HG02571 (cell line): ENCODE measurements around the gene FCRL5.
"Not testable (repeated sequence)": the region's sequence is repeated elsewhere in the genome, so short reads cannot be mapped to it uniquely, and the experiment has no call there.

Experiments
- ATAC-seq: cut with Tn5 transposase; IDR thresholded peaks from one replicate; pipeline ENCODE4 v1.9.1; 2021; ENCODE audit warnings: mild to moderate bottlenecking, moderate library complexity; ENCODE audit not compliant: unreplicated experiment

The FCRL5 gene

DNA sequence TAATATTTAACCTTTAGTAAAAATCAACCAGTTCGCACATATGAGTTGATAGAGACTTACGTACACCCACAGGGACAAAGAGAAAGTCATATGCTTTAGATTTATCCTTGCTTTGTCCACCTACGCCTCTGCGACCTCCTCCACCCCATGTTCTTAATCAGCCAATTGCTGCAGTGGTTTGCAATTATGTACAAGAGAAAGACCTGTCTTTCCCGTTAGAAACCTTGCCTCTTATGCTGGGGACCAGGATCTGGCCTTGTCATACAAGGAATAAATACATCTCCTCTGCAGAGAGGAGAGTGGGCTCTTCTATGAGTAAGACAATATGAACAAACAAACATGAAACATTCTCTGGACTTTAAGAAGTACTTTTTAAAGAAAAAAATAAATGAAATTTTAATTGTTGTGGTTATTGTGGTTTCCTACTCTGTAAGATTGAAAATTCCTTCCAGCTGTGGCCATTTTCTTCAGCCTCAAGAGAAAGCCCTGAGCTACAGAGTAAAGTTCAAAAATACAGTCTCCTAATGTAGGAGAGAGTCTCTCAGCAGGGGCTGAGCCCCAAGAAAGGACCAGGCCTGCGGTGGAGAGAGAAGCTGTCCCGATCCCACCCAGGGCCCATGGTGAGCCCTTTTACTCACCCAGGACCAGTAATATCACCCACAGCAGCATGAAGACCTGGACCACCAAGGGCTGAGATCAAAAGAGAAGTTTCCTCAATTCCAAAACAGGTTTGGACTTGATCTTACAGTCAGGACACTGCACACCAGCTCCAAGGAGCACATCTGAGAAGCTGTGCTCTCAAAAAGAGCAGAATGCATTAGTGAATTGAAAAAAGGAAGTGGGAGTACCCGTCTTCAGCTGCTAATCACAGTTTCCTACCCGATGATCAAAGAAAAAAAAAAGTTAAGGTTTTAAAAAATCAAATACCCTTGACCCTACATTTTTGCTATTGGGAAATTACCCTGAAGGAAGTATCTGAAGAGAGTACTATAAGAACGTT, at the start of gene FCRL5:
FCRL5 (minus strand) TSS at position 822 of the 1,000 bp plus-strand sequence; CDS start at position 669, 153 bp downstream.
- no peak for ATAC-seq

DNA sequence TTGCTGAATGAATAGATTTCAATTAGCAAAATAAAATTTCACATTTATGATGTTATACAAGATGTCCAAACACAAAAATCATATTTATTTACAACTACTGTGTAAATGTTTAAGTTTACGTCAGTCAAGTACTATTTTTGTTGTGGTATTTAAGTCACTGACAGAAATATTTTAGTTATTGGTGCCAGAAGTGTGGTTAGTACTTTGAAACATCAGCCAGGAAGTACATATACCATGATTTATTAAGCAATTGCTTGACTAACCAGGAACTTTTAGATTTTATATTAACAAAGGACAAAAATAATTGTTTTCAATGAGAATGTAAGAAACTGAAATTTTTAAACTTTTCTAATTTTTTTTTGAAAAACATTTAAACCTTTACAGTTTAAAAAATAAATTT, 47.9 kb upstream of the FCRL5 start:
- no peak for ATAC-seq

DNA sequence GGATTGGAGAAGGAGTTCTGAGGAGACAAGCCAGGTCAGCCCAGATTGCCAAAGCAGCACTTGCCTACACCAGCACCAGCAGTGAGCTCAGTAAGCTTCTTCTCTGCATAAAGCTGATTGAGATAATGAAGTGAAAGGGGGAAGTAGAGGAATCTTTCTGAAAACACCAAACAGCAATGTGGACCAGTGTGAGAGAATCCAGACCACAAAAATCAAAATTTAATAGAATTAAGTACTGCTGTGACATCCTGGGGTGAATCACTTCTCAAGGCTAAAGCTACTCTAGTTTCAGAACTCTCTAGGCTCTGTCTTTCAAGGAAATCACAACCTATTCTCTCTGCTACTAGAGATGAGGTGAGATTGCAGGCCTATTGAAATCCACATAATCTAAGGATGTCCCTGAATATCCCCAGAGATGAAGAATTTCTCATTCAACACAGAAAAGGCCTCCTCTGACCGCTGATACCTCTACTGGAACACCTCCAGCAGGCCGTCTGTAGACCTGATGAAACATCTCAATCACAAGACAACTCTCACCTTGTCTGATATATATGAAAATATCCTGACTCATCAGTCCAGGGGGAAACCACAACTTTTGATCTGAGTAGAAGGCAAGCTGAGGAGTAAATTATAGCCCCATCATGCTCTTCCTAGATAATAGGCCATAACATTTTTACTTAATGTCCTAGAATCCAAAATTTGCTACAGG, 45.8 kb upstream of the FCRL5 start, which contains the start of gene FCRL4:
FCRL4 (minus strand) TSS at position 127 of the 709 bp plus-strand sequence. CDS start 141 bp downstream, outside the sequence.
- ATAC-seq = no peak

DNA sequence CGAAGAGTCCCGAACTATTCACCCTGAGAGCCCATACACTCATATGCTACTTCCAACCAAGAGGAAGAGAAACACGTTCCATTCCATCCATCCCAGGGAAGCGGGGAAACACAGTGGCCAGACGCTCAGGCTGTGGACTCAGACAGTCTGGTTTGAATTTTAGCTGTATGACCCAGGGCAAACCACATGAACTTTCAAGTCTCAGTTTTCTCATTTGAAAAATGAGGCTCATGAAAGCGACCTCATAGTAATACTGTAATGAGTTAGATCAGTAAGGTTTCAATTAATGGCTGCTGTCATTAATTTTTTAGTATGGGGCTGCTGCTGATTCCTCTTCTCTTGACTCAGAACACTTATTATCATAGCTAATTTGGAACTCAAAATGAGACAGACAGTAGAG, 44.1 kb upstream of the FCRL5 start:
- peak; percentile 44 for ATAC-seq

DNA sequence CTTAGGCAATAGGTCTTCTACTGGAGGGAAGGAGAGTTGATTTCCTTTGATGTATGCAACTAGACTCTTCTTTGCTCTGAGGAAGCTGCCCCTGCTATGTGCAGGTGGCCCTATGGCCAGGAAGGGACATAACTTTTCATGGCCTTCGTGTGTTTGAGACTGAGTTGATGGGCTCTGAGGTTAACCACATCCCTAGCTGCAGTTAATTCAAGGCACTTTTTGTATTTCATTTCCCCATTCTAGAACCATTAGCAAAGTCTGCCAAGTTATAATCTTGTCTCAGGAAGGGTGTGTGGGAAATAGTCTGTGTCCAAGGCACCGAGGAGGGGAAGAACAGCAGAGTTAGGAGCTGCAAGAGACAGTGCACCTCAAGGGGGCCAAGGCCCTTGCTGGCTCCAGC, 43.0 kb upstream of the FCRL5 start:
- peak; percentile 77 for ATAC-seq

DNA sequence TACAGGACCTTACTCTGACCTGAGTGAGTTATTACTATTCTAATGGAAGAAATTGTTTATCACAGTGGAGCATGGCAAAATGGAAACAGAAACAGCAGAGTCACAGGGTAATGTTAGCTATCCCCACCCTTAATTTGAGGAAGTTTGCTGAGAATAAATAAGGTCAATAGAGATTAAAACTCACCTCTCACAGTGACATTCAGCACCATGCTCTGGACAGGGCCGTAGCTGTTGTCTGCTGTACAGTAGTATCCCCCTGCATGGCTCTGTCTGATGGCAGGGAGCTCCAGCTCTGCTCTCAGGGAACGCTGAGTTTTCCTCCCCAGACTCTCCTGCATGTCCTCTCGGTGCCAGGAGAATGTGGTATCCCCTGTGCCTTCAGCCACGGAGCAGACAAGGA, 33.7 kb upstream of the FCRL5 start:
- no peak for ATAC-seq

DNA sequence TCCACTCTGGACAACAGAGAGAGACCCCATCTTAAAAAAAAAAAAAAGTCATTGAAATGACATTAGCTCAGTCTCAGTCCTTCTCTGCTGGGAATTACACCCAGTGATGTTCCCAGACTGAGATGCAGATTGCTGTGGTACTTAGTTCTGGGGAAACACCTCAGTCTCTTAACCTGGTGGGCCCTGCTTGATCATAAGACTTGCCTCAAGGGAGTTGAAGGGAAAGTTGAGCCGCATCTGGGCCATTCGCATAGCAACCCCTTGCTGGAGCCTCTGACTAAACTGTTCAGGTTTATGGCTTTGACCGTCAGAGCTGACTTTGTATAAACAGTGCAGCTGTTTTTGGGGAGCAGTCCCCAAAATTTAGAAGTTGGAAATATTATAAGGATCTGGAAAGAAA, 32.2 kb upstream of the FCRL5 start:
- no peak for ATAC-seq

DNA sequence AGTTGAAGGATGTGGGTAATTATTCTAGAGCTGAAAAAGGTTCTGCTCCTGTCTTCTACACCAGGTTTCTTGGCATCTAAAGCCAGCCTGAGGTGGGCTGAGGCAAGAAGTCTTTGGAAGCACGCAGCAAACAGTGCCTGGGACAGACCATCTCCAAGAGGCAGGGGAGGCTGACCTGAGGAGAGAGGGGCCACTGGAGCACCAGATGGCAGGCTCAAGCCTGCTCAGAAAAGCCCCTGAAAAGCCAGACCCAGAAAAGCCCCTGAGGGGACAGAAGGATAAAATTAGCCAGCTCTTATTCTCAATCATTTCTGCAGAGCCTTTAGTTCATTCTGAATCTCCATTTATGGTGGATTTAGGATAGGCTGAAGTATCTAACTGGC, 28.5 kb upstream of the FCRL5 start:
- ATAC-seq = no peak

DNA sequence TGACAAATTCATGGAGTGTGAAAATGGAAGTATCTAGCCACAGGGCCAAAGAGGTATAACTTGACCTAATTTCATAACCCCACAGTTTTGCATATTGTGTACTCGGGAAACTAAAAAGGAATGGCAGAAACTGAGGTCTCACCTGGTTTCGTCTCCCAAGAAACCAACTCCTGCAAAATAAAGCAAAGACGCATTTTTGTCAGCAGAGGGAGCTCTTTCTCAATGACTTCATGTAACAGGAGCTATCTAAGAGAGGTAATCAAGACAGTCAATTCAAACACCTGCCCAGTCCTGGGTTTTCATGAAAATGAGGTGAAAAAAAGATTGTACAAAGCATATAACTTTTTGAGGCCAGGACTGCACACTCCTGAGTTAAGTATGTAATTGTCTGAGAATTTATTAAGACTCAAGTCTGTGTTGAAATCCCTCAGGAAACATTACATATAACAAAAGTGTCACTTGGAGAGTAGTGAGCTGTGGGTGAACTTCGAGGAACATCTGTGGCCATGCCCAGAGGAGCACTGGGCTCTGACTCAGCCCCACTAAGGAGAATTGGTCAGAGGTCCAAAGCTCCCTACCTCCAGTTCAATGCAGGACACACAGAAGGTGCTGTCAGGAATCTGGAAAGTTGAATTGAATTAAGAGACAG, 28.0 kb upstream of the FCRL5 start:
- ATAC-seq = no peak

DNA sequence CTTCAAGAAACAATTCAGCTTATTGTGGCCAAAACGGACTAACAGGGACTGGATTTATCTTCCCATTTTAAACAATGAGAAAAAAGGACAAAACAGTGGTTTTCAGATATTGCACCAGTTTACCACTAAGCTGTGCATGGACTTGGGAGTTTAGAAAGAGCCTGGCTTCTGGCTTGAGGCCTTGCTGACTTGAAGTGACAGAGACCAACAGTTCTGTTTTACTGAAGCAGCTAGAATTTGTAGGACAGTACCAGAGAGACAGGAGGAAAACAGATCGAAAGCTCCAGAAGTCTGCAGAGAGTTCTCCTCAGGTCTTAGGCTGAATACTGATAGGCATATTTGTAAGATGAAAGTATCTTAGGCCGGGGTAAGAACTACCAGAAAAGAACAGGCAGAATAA, 25.1 kb upstream of the FCRL5 start:
- ATAC-seq = no peak

DNA sequence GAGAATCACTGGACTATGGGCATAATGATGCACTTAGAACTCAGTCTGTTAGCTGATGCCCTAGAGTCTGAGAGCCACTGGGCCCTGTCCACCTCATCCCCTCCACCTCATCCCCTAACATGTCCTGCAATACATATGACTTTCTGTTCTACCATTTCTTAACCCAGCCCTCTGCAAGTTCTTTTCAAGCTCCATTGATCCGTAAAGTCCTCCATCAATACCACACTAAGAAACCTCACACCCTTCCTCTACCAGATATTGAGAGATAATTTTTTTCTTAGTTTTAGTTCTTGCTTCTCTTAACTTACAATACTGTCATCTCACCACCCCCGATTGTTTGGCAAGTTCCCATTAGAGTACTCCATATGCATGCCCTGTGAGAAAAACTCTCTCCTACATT, 23.4 kb upstream of the FCRL5 start:
- ATAC-seq = no peak

DNA sequence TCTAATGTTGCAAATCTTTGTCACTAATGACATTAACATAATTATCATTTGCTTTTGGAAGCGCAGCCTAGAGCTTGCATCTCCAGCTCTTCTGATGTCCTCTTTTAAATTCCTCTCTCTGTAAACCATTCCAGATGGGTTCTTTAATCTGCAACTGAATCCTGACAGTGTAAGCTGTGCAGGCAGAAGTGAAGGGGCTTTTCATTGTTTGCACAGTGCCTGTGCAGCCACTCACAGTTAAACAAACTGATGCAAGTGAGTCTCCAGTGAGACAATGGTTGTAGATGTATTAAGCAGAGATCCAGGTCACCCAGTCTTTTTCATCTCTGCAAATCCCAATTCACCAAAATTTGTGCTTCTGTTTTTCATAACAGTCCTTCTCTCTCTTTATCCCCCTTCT, 22.5 kb upstream of the FCRL5 start:
- no peak for ATAC-seq

DNA sequence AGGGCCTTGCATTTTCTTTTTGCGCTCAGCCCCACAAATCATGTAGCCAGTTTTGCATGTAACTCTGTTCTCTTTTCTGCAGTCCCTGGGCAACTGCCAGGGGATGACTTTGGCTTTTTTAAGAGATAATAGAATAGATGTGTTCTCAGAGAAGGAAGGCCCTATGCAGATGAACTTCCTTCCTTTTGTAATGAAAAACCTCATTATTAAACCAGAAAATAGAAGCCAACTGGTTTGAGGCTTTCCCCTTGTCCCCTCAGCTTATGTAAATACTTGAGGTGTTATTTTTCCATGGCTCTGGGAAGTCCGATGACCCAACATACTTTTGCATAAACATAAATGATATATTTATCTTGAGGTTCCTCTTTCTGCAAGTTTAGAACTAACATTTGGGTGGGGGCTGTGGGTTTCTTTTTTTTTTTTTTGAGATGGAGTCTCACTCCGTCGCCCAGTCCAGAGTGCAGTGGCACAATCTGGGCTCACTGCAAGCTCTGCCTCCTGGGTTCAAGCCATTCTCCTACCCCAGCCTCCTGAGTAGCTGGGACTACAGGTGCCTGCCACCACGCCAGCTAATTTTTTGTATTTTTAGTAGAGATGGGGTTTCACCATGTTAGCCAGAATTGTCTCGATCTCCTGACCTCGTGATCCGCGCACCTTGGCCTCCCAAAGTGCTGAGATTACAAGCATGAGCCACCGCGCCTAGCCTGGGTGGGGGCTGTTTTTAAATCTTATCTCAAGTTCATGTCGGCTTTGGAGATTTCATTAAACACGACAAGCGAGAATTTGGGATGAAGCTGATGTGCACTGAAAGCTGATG, 14.4 kb upstream of the FCRL5 start:
- ATAC-seq = peak; percentile 35

DNA sequence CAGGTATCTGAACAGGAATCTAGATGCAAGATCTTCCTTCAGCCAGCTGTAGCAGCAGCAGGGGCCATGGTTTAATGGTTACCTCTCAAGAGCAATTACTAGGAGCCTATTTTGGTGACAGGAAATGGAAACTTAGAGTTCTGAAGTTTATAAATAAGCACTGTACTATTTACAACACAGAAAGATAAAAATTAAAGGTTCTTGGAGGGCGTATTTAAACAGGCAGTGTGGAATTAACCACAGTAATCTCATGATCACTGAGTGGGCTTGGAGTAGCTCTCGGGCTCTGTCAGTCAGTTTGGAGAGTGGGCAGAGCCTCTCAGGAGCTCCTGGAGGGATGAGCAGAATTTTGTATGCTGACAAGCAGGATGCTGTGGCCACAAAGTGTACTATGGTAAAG, 10.2 kb upstream of the FCRL5 start:
- ATAC-seq = peak; percentile 64

DNA sequence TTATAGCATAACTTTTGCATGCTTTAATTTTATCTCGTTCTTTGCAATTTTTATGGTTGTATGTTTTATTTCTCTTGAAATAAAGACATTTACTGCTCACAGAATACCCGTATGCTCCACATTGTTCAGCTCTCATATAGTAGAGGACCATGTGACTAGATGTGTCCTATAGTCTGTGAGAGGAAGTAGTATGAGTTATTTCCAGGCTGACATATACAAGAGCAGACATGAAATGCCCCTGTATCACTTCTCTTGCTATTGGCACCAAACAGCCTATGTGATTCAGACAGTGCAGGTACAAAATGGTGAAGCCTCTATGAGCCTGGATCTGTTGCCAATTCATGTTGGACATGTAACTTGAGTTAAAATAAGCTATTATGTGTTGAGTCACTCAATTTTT, 5.8 kb upstream of the FCRL5 start:
- ATAC-seq = no peak

DNA sequence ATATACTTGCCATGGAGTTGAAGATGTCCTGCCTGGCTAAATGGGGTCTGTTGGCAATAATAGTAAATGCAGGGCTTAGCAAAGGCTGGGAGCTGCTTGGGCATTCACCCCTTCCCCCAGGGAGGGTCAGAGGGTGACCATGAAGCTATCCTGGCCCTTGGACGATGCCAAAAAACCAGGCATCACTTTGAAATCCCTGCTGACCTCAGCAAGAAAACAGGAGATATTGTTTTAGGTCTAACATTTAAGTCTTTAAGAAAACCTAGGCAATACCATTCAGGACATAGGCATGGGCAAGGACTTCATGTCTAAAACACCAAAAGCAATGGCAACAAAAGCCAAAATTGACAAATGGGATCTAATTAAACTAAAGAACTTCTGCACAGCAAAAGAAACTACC, 4.2 kb downstream of the FCRL5 start:
- ATAC-seq = not testable (repeated sequence)

DNA sequence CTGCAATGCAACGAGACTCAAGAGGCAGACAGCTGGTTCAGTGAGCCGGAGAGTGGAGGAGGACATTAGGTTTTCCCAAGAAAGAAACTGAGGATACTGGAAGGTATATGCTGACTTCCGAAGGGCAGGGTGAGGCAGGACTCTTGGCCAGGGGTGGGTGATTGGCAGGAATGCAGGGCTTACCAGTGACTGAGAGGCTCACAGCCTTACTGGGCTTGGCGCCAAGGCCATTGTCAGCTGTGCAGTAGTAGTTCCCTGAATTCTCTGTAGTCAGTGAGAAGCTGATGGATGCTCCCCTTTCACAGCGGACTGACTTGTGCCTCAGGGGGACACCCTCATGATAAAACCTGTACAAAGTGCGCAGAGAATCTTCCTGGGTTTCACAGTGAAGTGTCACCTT, 9.6 kb downstream of the FCRL5 start:
- ATAC-seq = no peak

DNA sequence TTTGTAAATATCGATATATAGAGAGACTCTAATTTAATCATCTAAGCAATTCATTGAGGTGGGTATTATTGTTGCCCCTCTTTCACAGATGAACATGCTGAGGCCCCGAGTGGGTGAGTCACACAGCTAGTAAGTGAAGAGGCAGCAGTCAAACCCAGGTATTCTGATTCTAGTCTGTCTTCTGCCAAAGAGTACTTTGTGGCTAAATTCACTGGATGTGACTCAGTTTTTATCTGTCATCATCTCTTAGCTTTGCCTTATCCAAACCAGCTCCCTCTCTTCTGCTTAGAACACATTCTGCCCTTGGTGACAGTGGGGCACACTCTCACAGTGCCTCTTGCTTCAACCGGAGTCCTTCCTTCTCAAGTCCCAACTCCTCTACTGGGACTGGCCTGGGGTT, 11.5 kb downstream of the FCRL5 start:
- no peak for ATAC-seq

DNA sequence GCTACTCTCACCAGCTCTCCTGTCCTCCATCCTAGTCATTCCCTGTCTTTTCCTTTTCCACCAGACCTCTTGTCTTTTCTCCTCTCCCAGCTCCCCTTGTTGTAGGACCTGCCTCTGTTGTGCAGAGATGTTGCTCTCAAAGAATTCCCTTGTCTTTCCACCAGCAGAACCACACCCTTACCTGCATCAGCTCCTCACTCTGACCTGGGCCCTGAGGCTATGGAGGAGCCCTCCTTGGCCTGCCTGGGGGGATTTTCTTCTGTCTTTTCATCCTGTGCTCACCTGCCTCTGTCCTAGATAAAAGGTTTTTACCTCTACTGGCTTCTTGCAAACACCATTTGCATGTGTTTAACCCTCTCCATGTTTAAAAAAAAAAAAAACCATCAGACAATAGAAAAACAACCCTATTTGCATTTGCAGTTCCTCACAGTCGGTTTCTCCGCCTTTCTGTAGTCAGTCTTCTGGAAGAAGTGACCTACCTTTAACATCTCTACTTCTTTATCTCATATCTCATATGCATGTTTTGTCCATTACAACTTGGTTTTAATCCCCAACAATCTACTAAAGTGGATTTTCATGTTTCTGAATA, 12.1 kb downstream of the FCRL5 start:
- ATAC-seq = no peak

DNA sequence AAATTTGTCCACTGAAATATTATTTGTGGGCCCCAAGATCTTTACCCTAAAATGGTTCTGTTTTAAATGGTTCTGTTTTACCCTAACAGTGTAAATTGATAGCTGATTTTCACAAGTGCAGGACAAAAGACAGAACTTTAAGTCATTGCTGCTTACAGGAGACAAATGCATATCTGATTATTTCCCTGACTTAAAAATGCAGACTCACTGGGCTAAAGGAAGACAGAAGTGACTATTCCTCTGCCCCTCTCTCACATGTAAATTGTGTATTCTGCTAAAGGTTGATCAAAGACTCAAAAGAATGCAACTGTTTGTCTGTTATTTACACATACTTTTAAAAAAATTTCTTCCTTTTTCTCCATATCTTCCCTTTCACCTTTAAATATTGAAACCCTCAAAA, 12.7 kb downstream of the FCRL5 start:
- no peak for ATAC-seq
